GM12875 (cell line): ENCODE data around the gene DIP2B.
A peak's percentile ranks its signal among the peaks of the same experiment; 100 is the strongest.

Experiments
- H3K4me3 ChIP-seq: one replicate; pipeline ENCODE4 v1.5.1; 2011; ENCODE audit warnings: low read depth, low read length, control low read depth
- CTCF ChIP-seq: IDR thresholded peaks from 2 replicates; pipeline ENCODE4 v1.5.1; 2011; ENCODE audit warnings: low read depth, mild to moderate bottlenecking, control low read depth, inconsistent platforms, low read length, moderate library complexity, borderline replicate concordance; ENCODE audit not compliant: insufficient read depth

DIP2B gene

GRCh38 chr12:50749459-50749882 lies 244.7 kb downstream of the DIP2B start:
- no peak for TF ChIP-seq CTCF
- no peak overlapping the region for H3K4me3 ChIP-seq

DNA sequence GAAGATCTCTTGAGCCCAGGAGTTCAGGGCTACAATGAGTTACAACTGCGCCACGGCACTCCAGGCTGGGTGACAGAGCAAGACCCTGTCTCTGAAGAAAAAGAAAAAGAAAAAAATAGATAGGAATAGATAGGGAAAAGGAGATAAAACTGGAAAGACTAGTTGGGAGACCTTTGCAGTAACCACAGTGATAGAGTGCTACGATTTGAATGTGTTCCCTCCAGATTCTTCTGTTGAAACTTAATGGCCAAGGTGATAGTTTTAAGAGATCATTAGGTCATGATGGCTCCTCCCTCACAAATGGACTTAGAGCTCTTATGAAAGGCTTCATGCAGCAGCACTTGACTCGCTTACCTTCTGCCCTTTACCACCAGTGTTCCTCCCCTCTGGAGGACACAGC lies 245.6 kb downstream of the DIP2B start:
- no peak for TF ChIP-seq CTCF
- H3K4me3 ChIP-seq = no peak overlapping the region

DNA sequence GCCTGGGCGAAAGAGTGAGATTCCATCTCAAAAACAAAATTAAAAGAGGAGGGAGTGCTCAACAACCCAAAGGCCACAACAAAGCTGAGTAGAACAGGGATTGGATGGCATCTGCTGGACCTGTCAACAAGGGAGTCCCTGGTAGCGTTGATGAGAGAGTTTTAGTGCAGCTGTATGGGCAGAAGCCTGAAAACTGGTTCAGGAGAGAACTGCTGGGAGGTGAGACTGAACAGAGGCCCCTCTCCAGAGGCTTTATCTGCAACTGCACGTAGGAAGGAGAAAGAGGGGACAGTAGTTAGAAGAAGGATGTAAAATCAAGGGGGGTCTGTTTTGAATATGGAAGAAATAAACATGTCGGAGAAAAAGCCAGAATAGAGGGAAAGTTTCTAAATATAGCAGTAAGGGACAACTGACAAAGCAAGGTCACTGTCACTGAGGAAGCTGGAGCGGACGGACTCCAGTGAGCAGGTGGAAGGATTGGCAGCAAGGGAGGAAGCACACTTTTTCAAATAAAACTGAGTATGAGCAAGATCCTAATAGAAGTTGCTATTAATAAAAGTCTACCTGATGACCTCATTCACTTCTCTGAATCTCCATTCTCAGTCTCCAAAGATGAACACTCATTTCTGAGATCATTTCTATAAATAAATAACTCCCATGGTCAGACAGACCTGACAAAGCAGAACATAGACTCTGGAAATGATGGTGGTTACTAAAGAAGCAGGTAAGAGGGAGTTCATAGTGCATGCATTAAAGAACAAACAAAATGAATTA lies 247.3 kb downstream of the DIP2B start:
- no peak overlapping the region for H3K4me3 ChIP-seq
- no peak for TF ChIP-seq CTCF

- no peak for TF ChIP-seq CTCF
- no peak overlapping the region for H3K4me3 ChIP-seq
Observed at GRCh38 chr12:50753232-50753769, 248.5 kb downstream of the DIP2B start.

- no peak for TF ChIP-seq CTCF
- peak within 1 kb of the TSS; percentile 94 for H3K4me3 ChIP-seq
Observed at GRCh38 chr12:50763639-50764285, 259.0 kb downstream of the DIP2B start, which contains the start of gene ATF1. Gene ATF1, plus strand, starts transcription at chr12:50764101. Its CDS starts 16,045 bp downstream, at chr12:50780146.

DNA sequence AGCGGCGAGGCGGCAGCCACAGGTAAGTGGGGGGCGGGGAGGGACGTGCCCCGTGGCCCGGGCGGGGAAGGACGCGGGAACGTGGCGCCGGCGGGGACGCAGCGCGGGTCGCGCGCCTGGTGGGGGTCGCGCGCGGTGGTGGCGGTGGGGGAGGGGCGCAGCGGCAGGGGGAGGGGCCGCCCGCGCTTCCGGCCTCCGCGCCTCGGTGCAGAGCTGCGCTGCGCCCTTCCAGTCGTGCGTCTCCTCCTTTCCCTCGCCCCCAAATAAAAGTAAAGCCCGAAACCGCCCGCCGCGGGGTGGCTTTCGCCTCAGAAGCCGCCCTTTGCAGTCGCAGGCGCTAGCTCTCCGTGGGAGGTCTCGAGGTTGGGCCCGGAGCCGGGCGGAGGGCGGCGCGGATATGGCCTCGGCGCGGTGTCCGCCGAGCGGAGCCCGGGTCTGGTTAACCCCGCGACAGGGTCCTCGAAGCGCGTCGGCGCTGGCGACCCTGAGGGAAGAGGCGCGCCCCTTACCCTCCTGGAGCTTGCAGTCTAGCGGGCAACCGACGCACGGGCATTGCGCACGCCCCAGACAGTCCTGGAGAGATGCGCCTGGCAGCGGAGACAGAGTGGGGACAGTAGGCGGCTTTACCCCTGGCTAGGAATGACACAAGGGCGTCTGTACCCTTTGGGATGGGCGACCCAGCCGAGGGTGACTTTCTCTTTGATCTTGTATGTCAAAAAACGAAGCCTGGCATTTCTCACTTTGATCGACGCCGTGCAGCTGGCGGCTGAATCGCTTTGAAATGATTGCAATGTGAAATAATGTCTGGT lies 259.7 kb downstream of the DIP2B start:
- no peak for TF ChIP-seq CTCF
- H3K4me3 ChIP-seq = peak overlapping the region; percentile 94
